Cardiac fibroblast (primary cell): ENCODE results near the gene COG7.

ENCODE experiments used
- DNase-seq, 2 donors: peaks; one replicate each; pipeline versions ENCODE4 v3.0.0 to v3.0.0-alpha.2; 2010; ENCODE audit warnings: low read depth in 2 of 2
- H3K4me3 ChIP-seq, 2 donors: replicated peaks in 1 of 2; 1 replicate in 1 of 2; 2 replicates in 1 of 2; pipeline ENCODE4 v1.5.1; 2011; ENCODE audit warnings: low read depth in 2 of 2, low read length in 2 of 2, mild to moderate bottlenecking in 2 of 2, moderate library complexity in 1 of 2
- TF ChIP-seq, protein P1 (sequence below): IDR thresholded peaks from one replicate; pipeline ENCODE4 v1.5.1; 2011; ENCODE audit warnings: low read depth, mild to moderate bottlenecking, low read length, inconsistent platforms

COG7 gene

GRCh38 chr16:23380501-23380951, 72.5 kb downstream of the COG7 start:
- DNase-seq: no peak
- H3K4me3 ChIP-seq: no peak overlapping the region
- TF ChIP-seq, protein P1, sequence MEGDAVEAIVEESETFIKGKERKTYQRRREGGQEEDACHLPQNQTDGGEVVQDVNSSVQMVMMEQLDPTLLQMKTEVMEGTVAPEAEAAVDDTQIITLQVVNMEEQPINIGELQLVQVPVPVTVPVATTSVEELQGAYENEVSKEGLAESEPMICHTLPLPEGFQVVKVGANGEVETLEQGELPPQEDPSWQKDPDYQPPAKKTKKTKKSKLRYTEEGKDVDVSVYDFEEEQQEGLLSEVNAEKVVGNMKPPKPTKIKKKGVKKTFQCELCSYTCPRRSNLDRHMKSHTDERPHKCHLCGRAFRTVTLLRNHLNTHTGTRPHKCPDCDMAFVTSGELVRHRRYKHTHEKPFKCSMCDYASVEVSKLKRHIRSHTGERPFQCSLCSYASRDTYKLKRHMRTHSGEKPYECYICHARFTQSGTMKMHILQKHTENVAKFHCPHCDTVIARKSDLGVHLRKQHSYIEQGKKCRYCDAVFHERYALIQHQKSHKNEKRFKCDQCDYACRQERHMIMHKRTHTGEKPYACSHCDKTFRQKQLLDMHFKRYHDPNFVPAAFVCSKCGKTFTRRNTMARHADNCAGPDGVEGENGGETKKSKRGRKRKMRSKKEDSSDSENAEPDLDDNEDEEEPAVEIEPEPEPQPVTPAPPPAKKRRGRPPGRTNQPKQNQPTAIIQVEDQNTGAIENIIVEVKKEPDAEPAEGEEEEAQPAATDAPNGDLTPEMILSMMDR: no peak

DNA sequence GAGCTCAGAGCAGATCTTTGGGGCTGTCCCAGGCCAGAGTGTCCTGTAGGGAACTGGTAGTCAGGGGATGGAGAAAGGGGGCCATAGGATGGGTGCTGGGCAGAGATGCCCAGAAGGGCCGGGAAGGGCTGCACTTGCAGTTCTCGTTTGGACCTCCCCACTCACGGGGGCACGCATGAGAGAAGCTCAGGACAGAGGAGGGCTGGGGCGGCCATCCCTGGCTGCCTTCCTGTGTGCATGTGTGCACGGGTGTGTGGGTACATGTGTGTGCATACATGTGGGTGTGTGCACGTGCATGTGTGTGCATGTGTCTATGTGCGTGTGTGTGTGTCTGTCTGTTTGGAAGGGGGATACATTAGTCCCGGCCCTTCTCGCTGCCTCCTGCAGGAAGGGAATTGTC, 73.3 kb downstream of the COG7 start:
- no peak overlapping the region for H3K4me3 ChIP-seq
- no peak for DNase-seq
- TF ChIP-seq, protein P1: no peak

- no peak for DNase-seq
These were observed 74.1 kb downstream of the COG7 start for GRCh38 chr16:23378921-23379320.

GRCh38 chr16:23378256-23378655, 74.7 kb downstream of the COG7 start:
- DNase-seq: no peak
- TF ChIP-seq, protein P1: no peak
- no peak overlapping the region for H3K4me3 ChIP-seq

More at GRCh38 chr16:23378921-23379320, 74.1 kb downstream of the COG7 start:
- TF ChIP-seq, protein P1: no peak
- no peak overlapping the region for H3K4me3 ChIP-seq

DNA sequence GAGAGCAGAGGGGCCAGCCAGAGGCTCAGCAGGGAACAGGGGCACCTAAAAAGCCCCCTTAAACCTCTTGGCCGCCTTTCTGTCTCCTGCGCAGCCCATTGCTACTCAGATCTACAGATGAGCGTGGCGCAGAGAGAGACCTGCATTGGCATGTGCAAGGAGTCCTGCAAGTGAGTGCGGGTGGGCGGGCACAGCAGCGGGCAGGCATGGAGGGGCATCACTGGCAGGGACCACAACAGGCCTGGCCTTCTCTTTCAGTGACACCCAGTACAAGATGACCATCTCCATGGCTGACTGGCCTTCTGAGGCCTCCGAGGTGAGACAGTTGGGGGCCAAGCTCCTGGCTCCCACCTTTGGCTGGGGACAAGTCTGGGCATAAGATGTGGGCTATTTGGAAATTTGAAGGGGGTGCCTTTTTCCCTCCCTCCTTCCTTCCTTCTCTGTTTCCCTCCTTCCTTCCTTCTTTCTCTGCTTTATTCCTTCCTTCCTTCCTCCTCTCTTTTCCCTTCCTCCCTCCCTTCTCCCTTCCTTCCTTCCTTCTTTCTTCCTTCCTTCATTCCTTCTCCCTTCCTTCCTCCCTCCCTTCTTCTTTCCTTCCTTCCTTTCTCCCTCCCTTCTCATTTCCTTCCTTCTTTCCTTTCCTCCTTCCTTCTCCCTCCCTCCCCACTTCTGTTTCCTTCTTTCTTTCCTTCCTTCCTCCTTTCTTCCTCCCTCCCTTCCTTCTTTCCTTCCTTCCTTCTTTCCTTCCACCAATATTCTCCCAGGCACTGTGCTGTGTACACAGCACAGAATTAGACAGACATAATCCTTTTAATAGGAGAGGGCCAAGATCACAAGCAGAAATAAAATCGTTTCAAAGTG, 75.7 kb downstream of the COG7 start:
- no peak for DNase-seq
- H3K4me3 ChIP-seq: no peak overlapping the region
- TF ChIP-seq, protein P1: no peak

- H3K4me3 ChIP-seq: no peak overlapping the region
- DNase-seq: no peak
- TF ChIP-seq, protein P1: no peak
These were observed 77.3 kb downstream of the COG7 start for GRCh38 chr16:23375643-23376042.
